H9 (cell line): ENCODE measurements around the gene MROH2A. TPM values are rescaled to one million over a fixed set of nuclear protein-coding genes. Genes with fewer than 3 reads are reported as not detected.

Experiments
- DNase-seq: peaks from one replicate; pipeline ENCODE4 v3.0.0-alpha.2; 2017
- H2AFZ ChIP-seq: one replicate; pipeline ENCODE4 v1.6.1; 2013; ENCODE audit warnings: mild to moderate bottlenecking, low read length, control low read depth, moderate library complexity
- H2AK5ac ChIP-seq: 2 replicates; pipeline ENCODE4 v1.6.1; 2013; ENCODE audit warnings: low read length, control low read depth, mixed read lengths; ENCODE audit not compliant: insufficient read length
- H2BK120ac ChIP-seq: one replicate; pipeline ENCODE4 v1.6.1; 2013; ENCODE audit warnings: low read depth, mild to moderate bottlenecking, low read length, control low read depth, inconsistent platforms; ENCODE audit not compliant: poor library complexity, severe bottlenecking
- H2BK12ac ChIP-seq: 2 replicates; pipeline ENCODE4 v1.6.1; 2013; ENCODE audit warnings: low read length, control low read depth, mixed read lengths, low read depth; ENCODE audit not compliant: insufficient read length
- H2BK15ac ChIP-seq: 2 replicates; pipeline ENCODE4 v1.6.1; 2013; ENCODE audit warnings: low read depth, low read length, control low read depth
- H2BK20ac ChIP-seq: one replicate; pipeline ENCODE4 v1.6.1; 2013; ENCODE audit warnings: low read depth, mild to moderate bottlenecking, low read length, control low read depth, inconsistent platforms; ENCODE audit not compliant: poor library complexity, severe bottlenecking
- H2BK5ac ChIP-seq: 2 replicates; pipeline ENCODE4 v1.6.1; 2013; ENCODE audit warnings: low read length, control low read depth, mixed read lengths; ENCODE audit not compliant: insufficient read length
- H3K14ac ChIP-seq: 2 replicates; pipeline ENCODE4 v1.6.1; 2013; ENCODE audit warnings: low read length, control low read depth; ENCODE audit not compliant: insufficient read depth
- H3K18ac ChIP-seq: 2 replicates; pipeline ENCODE4 v1.6.1; 2013; ENCODE audit warnings: low read depth, mild to moderate bottlenecking, mixed read lengths, low read length, control low read depth; ENCODE audit not compliant: insufficient read length
- H3K23ac ChIP-seq: 2 replicates; pipeline ENCODE4 v1.6.1; 2013; ENCODE audit warnings: low read length, control low read depth, mixed read lengths, low read depth; ENCODE audit not compliant: insufficient read length
- H3K23me2 ChIP-seq: 2 replicates; pipeline ENCODE4 v1.6.1; 2013; ENCODE audit warnings: low read depth, mild to moderate bottlenecking, mixed read lengths, low read length, control low read depth; ENCODE audit not compliant: insufficient read length, poor library complexity, severe bottlenecking
- H3K27ac ChIP-seq: 2 replicates; pipeline ENCODE4 v1.5.1; 2013; ENCODE audit warnings: low read length, control low read depth, mixed read lengths, low read depth; ENCODE audit not compliant: insufficient read length
- H3K27me3 ChIP-seq: 2 replicates; pipeline ENCODE4 v1.6.1; 2013; ENCODE audit warnings: low read length, control low read depth, inconsistent platforms; ENCODE audit not compliant: insufficient read depth
- H3K4ac ChIP-seq: 2 replicates; pipeline ENCODE4 v1.6.1; 2013; ENCODE audit warnings: low read depth, mild to moderate bottlenecking, control low read depth, inconsistent platforms, low read length, moderate library complexity
- H3K4me1 ChIP-seq: 2 replicates; pipeline ENCODE4 v1.6.1; 2013; ENCODE audit warnings: low read length, control low read depth, inconsistent platforms; ENCODE audit not compliant: insufficient read depth
- H3K4me2 ChIP-seq: 2 replicates; pipeline ENCODE4 v1.6.1; 2013; ENCODE audit warnings: low read length, control low read depth, mixed read lengths; ENCODE audit not compliant: insufficient read length, insufficient read depth
- H3K56ac ChIP-seq: 2 replicates; pipeline ENCODE4 v1.6.1; 2013; ENCODE audit warnings: low read depth, mild to moderate bottlenecking, mixed read lengths, low read length, control low read depth; ENCODE audit not compliant: insufficient read length
- H3K79me1 ChIP-seq: 2 replicates; pipeline ENCODE4 v1.6.1; 2013; ENCODE audit warnings: low read depth, mild to moderate bottlenecking, moderate library complexity, low read length, control low read depth, inconsistent platforms; ENCODE audit not compliant: insufficient read depth, poor library complexity, severe bottlenecking
- H3K79me2 ChIP-seq: 2 replicates; pipeline ENCODE4 v1.6.1; 2013; ENCODE audit warnings: low read length, control low read depth, inconsistent platforms; ENCODE audit not compliant: insufficient read depth
- H3K9ac ChIP-seq: 2 replicates; pipeline ENCODE4 v1.6.1; 2013; ENCODE audit warnings: low read length, control low read depth, mixed read lengths; ENCODE audit not compliant: insufficient read length; ENCODE audit errors: extremely low read depth
- H3K9me3 ChIP-seq: one replicate; pipeline ENCODE4 v1.6.1; 2013; ENCODE audit warnings: low read depth, low read length, inconsistent platforms; ENCODE audit not compliant: control insufficient read depth
- H3T11ph ChIP-seq: one replicate; pipeline ENCODE4 v1.6.1; 2013; ENCODE audit warnings: mild to moderate bottlenecking, low read length, control low read depth, inconsistent platforms
- H4K20me1 ChIP-seq: one replicate; pipeline ENCODE4 v1.6.1; 2013; ENCODE audit not compliant: control insufficient read depth, insufficient read length, insufficient read depth
- H4K5ac ChIP-seq: 2 replicates; pipeline ENCODE4 v1.6.1; 2013; ENCODE audit warnings: low read depth, mild to moderate bottlenecking, mixed read lengths, low read length, control low read depth; ENCODE audit not compliant: insufficient read length
- H4K8ac ChIP-seq: replicated peaks from 2 replicates; pipeline ENCODE4 v1.6.1; 2013; ENCODE audit warnings: low read length, control low read depth, mixed read lengths, low read depth; ENCODE audit not compliant: insufficient read length
- H4K91ac ChIP-seq: 2 replicates; pipeline ENCODE4 v1.6.1; 2013; ENCODE audit warnings: low read depth, mild to moderate bottlenecking, moderate library complexity, mixed read lengths, low read length, control low read depth; ENCODE audit not compliant: insufficient read length
- H3K27ac Mint-ChIP-seq, 3 experiments: 2 replicates in 2 of 3; 3 replicates in 1 of 3; pipeline ENCODE4 v1.8.0; 2020 to 2021; ENCODE audit warnings: mixed read lengths in 3 of 3, mild to moderate bottlenecking in 1 of 3, moderate library complexity in 1 of 3
- H3K27me3 Mint-ChIP-seq: 2 replicates; pipeline ENCODE4 v1.8.0; 2021; ENCODE audit warnings: low read depth, mild to moderate bottlenecking, moderate library complexity, mixed read lengths
- H3K36me3 Mint-ChIP-seq, 3 experiments: 2 replicates in 2 of 3; 3 replicates in 1 of 3; pipeline ENCODE4 v1.8.0; 2020 to 2021; ENCODE audit warnings: low read depth in 3 of 3, mixed read lengths in 3 of 3; ENCODE audit not compliant: insufficient read depth in 1 of 3
- H3K4me1 Mint-ChIP-seq, 2 experiments: 2 replicates each; pipeline ENCODE4 v1.8.0; 2020; ENCODE audit warnings: mixed read lengths in 2 of 2
- H3K4me3 Mint-ChIP-seq, 2 experiments: 2 replicates in 1 of 2; 3 replicates in 1 of 2; pipeline ENCODE4 v1.8.0; 2020 to 2021; ENCODE audit warnings: mild to moderate bottlenecking in 2 of 2, mixed read lengths in 2 of 2, moderate library complexity in 1 of 2
- H3K9me3 Mint-ChIP-seq, 2 experiments: 2 replicates in 1 of 2; 3 replicates in 1 of 2; pipeline ENCODE4 v1.8.0; 2020; ENCODE audit warnings: mild to moderate bottlenecking in 2 of 2, mixed read lengths in 2 of 2, moderate library complexity in 1 of 2
- WGBS: extraction: QIAGEN DNeasy Blood & Tissue Kit; methylation state at CpG from one replicate; pipeline ENCODE4 v1.1.7; 2013; ENCODE audit warnings: missing lambda C conversion rate, low lambda C conversion rate, mixed read lengths; ENCODE audit not compliant: insufficient read length; ENCODE audit errors: extremely low coverage; 5-methylcytosine and 5-hydroxymethylcytosine counted together
- total RNA-seq: library from RNA; stranded (reverse); gene quantifications from 2 replicates; pipeline ENCODE4 v1.2.1, GENCODE V29; 2021
- TF ChIP-seq, protein P1 (sequence below): fragments of 200-600 bp; sonication (generic); conservative IDR thresholded peaks from 3 replicates; pipeline ENCODE4 v1.8.0; 2021; ENCODE audit warnings: antibody characterized with exemption, mild to moderate bottlenecking

MROH2A gene
- total RNA-seq, 1 experiment from 2014 or later: not detected

DNA sequence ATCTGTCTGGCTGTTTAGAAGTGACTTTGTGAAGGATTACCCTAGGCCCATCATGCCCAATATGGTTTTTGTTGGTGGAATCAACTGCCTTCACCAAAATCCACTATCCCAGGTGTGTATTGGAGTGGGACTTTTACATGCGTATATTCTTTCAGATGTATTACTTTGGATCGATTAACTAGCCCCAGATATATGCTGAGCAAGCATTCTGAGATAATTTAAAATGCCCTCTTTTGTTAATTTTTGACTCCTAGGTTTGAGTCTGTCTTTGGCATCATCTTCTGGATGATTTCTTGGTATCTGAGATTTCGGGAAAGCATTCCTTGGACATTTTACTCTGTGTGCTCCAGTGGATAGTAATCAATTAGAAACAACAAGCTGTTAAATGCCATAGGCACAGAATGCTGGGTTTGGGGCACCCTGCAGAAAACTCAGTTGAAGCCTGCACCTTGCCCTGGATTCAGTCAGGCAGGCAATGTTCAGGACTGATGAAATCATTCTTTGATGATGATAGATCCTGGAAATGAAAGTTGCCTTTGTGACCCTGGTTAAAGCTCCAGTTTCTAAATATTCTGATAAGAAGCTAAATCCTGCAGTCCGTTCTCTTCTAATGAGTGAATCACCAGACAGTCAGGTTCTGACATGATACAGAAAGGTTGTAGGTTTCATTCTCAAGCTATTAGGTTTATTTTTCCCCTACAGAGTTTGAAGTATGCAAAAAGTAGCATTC, 16.9 kb upstream of the MROH2A start:
- Histone ChIP-seq H3K4me2 (no peak overlapping the region), H3K79me2 (no peaks in the 10 kb centered on the region), H3K9me3 (no peaks in the 10 kb centered on the region), H2AFZ (no peak overlapping the region), H3T11ph (no peak overlapping the region), H3K4me1 (no peaks in the 10 kb centered on the region), H3K9ac (no peak overlapping the region), H2BK5ac (no peak overlapping the region), H2BK15ac (no peak overlapping the region), H3K27me3 (no peaks in the 10 kb centered on the region), H2BK20ac (no peak overlapping the region), H3K23ac (no peak overlapping the region), H2BK12ac (no peak overlapping the region), H3K79me1 (no peaks in the 10 kb centered on the region), H4K91ac (no peak overlapping the region), H3K4ac (no peak overlapping the region), H4K8ac (no peak overlapping the region), H3K14ac (no peak overlapping the region), H3K18ac (no peak overlapping the region), H3K56ac (no peak overlapping the region), H4K5ac (no peak overlapping the region), H2AK5ac (no peak overlapping the region), H3K23me2 (no peaks in the 10 kb centered on the region), H2BK120ac (no peak overlapping the region), H3K27ac (no peak overlapping the region), H4K20me1 (no peaks in the 10 kb centered on the region)
- Mint-ChIP-seq H3K27ac (no peak overlapping the region), H3K4me3 (no peak overlapping the region), H3K27me3 (peaks cover 8% of the 10 kb centered on the region), H3K4me1 (no peaks in the 10 kb centered on the region), H3K9me3 (peaks cover 0 to 3% of the 10 kb centered on the region in 2 experiments; a peak in 1 of 5 replicates), H3K36me3 (no peaks in the 10 kb centered on the region; a peak in 1 of 7 replicates)
- TF ChIP-seq, protein P1, sequence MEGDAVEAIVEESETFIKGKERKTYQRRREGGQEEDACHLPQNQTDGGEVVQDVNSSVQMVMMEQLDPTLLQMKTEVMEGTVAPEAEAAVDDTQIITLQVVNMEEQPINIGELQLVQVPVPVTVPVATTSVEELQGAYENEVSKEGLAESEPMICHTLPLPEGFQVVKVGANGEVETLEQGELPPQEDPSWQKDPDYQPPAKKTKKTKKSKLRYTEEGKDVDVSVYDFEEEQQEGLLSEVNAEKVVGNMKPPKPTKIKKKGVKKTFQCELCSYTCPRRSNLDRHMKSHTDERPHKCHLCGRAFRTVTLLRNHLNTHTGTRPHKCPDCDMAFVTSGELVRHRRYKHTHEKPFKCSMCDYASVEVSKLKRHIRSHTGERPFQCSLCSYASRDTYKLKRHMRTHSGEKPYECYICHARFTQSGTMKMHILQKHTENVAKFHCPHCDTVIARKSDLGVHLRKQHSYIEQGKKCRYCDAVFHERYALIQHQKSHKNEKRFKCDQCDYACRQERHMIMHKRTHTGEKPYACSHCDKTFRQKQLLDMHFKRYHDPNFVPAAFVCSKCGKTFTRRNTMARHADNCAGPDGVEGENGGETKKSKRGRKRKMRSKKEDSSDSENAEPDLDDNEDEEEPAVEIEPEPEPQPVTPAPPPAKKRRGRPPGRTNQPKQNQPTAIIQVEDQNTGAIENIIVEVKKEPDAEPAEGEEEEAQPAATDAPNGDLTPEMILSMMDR: no peak
- WGBS: no CpG with 5 or more reads among the region's 4 CpGs
- no peak for DNase-seq
